HEK293T (cell line): Measurements from ENCODE around the gene ESR1.

ENCODE experiments used
- FOXA1 ChIP-seq: fragments of 450-650 bp; IDR thresholded peaks from 2 replicates; pipeline ENCODE4 v1.6.1; 2016; ENCODE audit warnings: mild to moderate bottlenecking
- L3MBTL2 ChIP-seq: fragments of 450-650 bp; conservative IDR thresholded peaks from 2 replicates; pipeline ENCODE4 v1.6.1; 2016; ENCODE audit warnings: mild to moderate bottlenecking
- NFRKB ChIP-seq: fragments of 450-650 bp; IDR thresholded peaks from 2 replicates; pipeline ENCODE4 v1.6.1; 2016; ENCODE audit warnings: mild to moderate bottlenecking, moderate library complexity
- ZNF384 ChIP-seq: fragments of 450-650 bp; IDR thresholded peaks from 2 replicates; pipeline ENCODE4 v1.6.1; 2016

- TF ChIP-seq ZNF384 (no peak), NFRKB (no peak), L3MBTL2 (no peak), FOXA1 (no peak)
These were observed 287.6 kb downstream of the ESR1 start for GRCh38 chr6:152094992-152095592.
